Heart right ventricle (tissue), 16 donors: Measurements from ENCODE around the gene TDRD10. TPM values are rescaled to one million over a fixed set of nuclear protein-coding genes. Genes with fewer than 3 reads are reported as not detected.

Experiments
- ATAC-seq, 8 donors: fragments of 200-7000 bp; cut with Tn5 transposase; one replicate each; pipeline ENCODE4 v1.9.1; 2020; ENCODE audit warnings: mild to moderate bottlenecking in 8 of 8, moderate library complexity in 8 of 8, moderate number of reproducible peaks in 1 of 8
- DNase-seq, 2 donors: peaks; one replicate each; pipeline ENCODE4 v3.0.0-alpha.2; 2020
- H3K27ac ChIP-seq, 10 donors: fragments of 200-600 bp; sonication (generic) in 2 of 10; one replicate each; pipeline versions ENCODE4 v1.5.0 to v1.8.0; 2020 to 2022; ENCODE audit warnings: mild to moderate bottlenecking in 3 of 10
- H3K27me3 ChIP-seq, 7 donors: fragments of 200-600 bp; one replicate each; pipeline ENCODE4 v1.8.0; 2021 to 2022; ENCODE audit warnings: mild to moderate bottlenecking in 2 of 7
- H3K36me3 ChIP-seq, 9 donors: fragments of 200-600 bp; sonication (generic) in 1 of 9; one replicate each; pipeline versions ENCODE4 v1.5.0 to v1.8.0; 2020 to 2022; ENCODE audit warnings: mild to moderate bottlenecking in 2 of 9
- H3K4me1 ChIP-seq, 9 donors: fragments of 200-600 bp; sonication (generic) in 1 of 9; one replicate each; pipeline versions ENCODE4 v1.5.0 to v1.8.0; 2020 to 2022; ENCODE audit warnings: mild to moderate bottlenecking in 4 of 9
- H3K4me3 ChIP-seq, 10 donors: fragments of 200-600 bp; sonication (generic) in 2 of 10; one replicate each; pipeline versions ENCODE4 v1.5.0 to v1.8.0; 2020 to 2022; ENCODE audit warnings: mild to moderate bottlenecking in 7 of 10, moderate library complexity in 2 of 10
- H3K9me3 ChIP-seq, 11 donors: fragments of 200-600 bp in 10 of 11; sonication (generic) in 2 of 11; one replicate each; pipeline versions ENCODE4 v1.5.0 to v1.8.0; 2013 to 2022; ENCODE audit warnings: mild to moderate bottlenecking in 2 of 11, control low read depth in 1 of 11, moderate library complexity in 1 of 11
- CTCF ChIP-seq, 9 donors: fragments of 200-600 bp; sonication (generic) in 2 of 9; IDR thresholded peaks; one replicate each; pipeline versions ENCODE4 v1.5.0 to v1.8.0; 2021 to 2022; ENCODE audit warnings: antibody characterized with exemption in 9 of 9, mild to moderate bottlenecking in 5 of 9, moderate library complexity in 1 of 9
- WGBS, 2 donors: extraction: QIAGEN DNeasy Blood & Tissue Kit; methylation state at CpG; one replicate each; pipeline ENCODE4 v1.1.7; 2013; ENCODE audit warnings: inconsistent platforms in 1 of 2; 5-methylcytosine and 5-hydroxymethylcytosine counted together
- intact Hi-C, 10 donors: fragments of 100-400 bp; cut with DNase I; formaldehyde crosslinking; loops; one replicate each; pipeline versions ENCODE4 v1.11.1 to v1.14.2; 2022
- polyA plus RNA-seq, 2 donors: library from polyadenylated mRNA; stranded (reverse); fragments of 200-250 nt; gene quantifications; one replicate each; pipeline ENCODE4 v1.2.3, GENCODE V29; 2013
- total RNA-seq, 10 donors: library from RNA; stranded (reverse); fragmentation: NEBNext Ultra II Directional in 3 of 10; extraction: Animal tissue kit (Norgen Biotek cat#: 25700) in 3 of 10; gene quantifications; one replicate each; pipeline versions ENCODE4 v1.2.1 to v1.2.4, GENCODE V29; 2021 to 2023
- donor health status: Arrhythmogenic right ventricular cardiomyopathy.
- donor health status: ischemic (EF 13 %, LVEDD 7.1; RV severe dilation, severe dysfunction).
- donor health status: healthy with polysubstance abuse.
- donor health status: DM: no; HTN: yes; CAD: no.
- donor health status: DM: no; HTN: no; CAD: no.
- donor health status: ischemic (EF 25% LVEDD 6.9; RV normal size, moderate dysfunction).
- donor health status: ischemic (EF 25% LVEDD 5.7; RV mildly dilated, moderate dysfunction).
- donor health status: healthy.
- donor health status: DM: yes; HTN: yes; CAD: no.
- donor health status: Ischemic cardiomyopathy.
- donor health status: ischemic (EF 35%, LVEDD 5.7; RV mildly dilated, moderate dysfunction).
- donor health status: nonischemic (EF 11% LVEDD 7.7; RV severe dilation, severe dysfunction).
- donor health status: DM: yes; HTN: yes; CAD: no.
- donor health status: PGD.
- donor health status: ischemic (EF 29% LVEDD 5.4; RV normal size, mild dysfunction).
- donor health status: nonischemic (EF 23%, LVEDD 6.1; RV moderate dilation, normal function).

TDRD10 gene
- total and polyA plus RNA-seq, 12 donors, result 1.1 to 13.3 (median 2.0) TPM

GRCh38 chr1:154469844-154470560 lies 32.0 kb upstream of the TDRD10 start:
- no peak overlapping the region for H3K27ac ChIP-seq
- TF ChIP-seq CTCF (IDR thresholded peaks at IDR 0.05), result no peak
- H3K27me3 ChIP-seq, result no peaks in the 10 kb centered on the region
- ATAC-seq (peak in 1 of 8 donors; percentile 7), DNase-seq (no peak)
- no peaks in the 10 kb centered on the region for H3K9me3 ChIP-seq
- H3K36me3 ChIP-seq, result peaks cover 0 to 46% (median 0%) of the 10 kb centered on the region in 9 donors
- H3K4me1 ChIP-seq, result peaks cover 0 to 36% (median 5%) of the 10 kb centered on the region in 9 donors
- WGBS, 2 donors, result 94% methylated on average over 10 of the region's 10 CpGs
- intact Hi-C loops, result loop anchor here in 3 of 10 donors (5.0 to 10.0 kb wide), 3 partner anchors 63 to 68 kb away; partner anchors contain the start of gene IL6R (in 2 of the 3)
- no peak overlapping the region for H3K4me3 ChIP-seq

GRCh38 chr1:154471304-154471703 lies 30.7 kb upstream of the TDRD10 start:
- Histone ChIP-seq H3K4me1 (peaks cover 0 to 26% (median 5%) of the 10 kb centered on the region in 9 donors), H3K27me3 (no peaks in the 10 kb centered on the region), H3K36me3 (peaks cover 0 to 43% (median 0%) of the 10 kb centered on the region in 9 donors), H3K27ac (no peak overlapping the region), H3K9me3 (no peaks in the 10 kb centered on the region), H3K4me3 (no peak overlapping the region)
- no peak for TF ChIP-seq CTCF (IDR thresholded peaks at IDR 0.05)
- 100% methylated on average over 2 of the region's 2 CpGs for WGBS, 2 donors
- ATAC-seq (no peak), DNase-seq (no peak)
- intact Hi-C loops, result no loop called here

GRCh38 chr1:154474802-154475201 lies 27.2 kb upstream of the TDRD10 start:
- TF ChIP-seq CTCF (IDR thresholded peaks at IDR 0.05), result no peak
- no peaks in the 10 kb centered on the region for H3K27me3 ChIP-seq
- DNase-seq, result peak in 1 of 2 donors; percentile 49
- ATAC-seq, result peak in 7 of 8 donors; percentile 29 to 66 (median 53)
- no peak overlapping the region for H3K4me3 ChIP-seq
- H3K4me1 ChIP-seq, result peaks cover 0 to 23% (median 6%) of the 10 kb centered on the region in 9 donors
- 54 to 63% methylated on average over 3 of the region's 3 CpGs for WGBS, 2 donors
- peaks cover 0 to 41% (median 0%) of the 10 kb centered on the region in 9 donors for H3K36me3 ChIP-seq
- intact Hi-C loops, result loop anchor here in 2 of 10 donors (5.0 kb wide), 2 partner anchors 67 to 402 kb away; no protein-coding TSS in a partner anchor
- no peak overlapping the region for H3K27ac ChIP-seq
- no peaks in the 10 kb centered on the region for H3K9me3 ChIP-seq

- H3K27ac ChIP-seq, result no peak overlapping the region
- 100% methylated on average over 1 of the region's 1 CpG for WGBS, 2 donors
- DNase-seq, result no peak
- peaks cover 0 to 45% (median 0%) of the 10 kb centered on the region in 9 donors for H3K36me3 ChIP-seq
- H3K9me3 ChIP-seq, result no peaks in the 10 kb centered on the region
- H3K4me1 ChIP-seq, result peaks cover 0 to 40% (median 23%) of the 10 kb centered on the region in 9 donors
- intact Hi-C loops, result loop anchor here in 2 of 10 donors (5.0 kb wide), 2 partner anchors 66 to 401 kb away; no protein-coding TSS in a partner anchor
- no peaks in the 10 kb centered on the region for H3K27me3 ChIP-seq
- no peak for ATAC-seq
- no peak overlapping the region for H3K4me3 ChIP-seq
- no peak for TF ChIP-seq CTCF (IDR thresholded peaks at IDR 0.05)
Observed at GRCh38 chr1:154476791-154477190, 25.2 kb upstream of the TDRD10 start.
